KBM-7 (cell line): ENCODE measurements around the gene ATG7.

ENCODE experiments used
- DNase-seq: peaks from one replicate; pipeline ENCODE4 v3.0.0-alpha.2; 2015
- in situ Hi-C: fragments of 300-500 bp; cut with MboI; formaldehyde crosslinking; loops from 2 replicates; pipeline ENCODE4 v1.14.3; 2020; ENCODE audit warnings: low sequenced_read_pairs, low pct_unique_long_range_greater_than_20kb, mixed read lengths

The ATG7 gene

GRCh38 chr3:11602886-11603527, 330.8 kb downstream of the ATG7 start:
- DNase-seq = no peak
- in situ Hi-C loops = no loop called here

GRCh38 chr3:11603628-11604027, 331.4 kb downstream of the ATG7 start:
- in situ Hi-C loops = no loop called here
- DNase-seq = no peak

DNA sequence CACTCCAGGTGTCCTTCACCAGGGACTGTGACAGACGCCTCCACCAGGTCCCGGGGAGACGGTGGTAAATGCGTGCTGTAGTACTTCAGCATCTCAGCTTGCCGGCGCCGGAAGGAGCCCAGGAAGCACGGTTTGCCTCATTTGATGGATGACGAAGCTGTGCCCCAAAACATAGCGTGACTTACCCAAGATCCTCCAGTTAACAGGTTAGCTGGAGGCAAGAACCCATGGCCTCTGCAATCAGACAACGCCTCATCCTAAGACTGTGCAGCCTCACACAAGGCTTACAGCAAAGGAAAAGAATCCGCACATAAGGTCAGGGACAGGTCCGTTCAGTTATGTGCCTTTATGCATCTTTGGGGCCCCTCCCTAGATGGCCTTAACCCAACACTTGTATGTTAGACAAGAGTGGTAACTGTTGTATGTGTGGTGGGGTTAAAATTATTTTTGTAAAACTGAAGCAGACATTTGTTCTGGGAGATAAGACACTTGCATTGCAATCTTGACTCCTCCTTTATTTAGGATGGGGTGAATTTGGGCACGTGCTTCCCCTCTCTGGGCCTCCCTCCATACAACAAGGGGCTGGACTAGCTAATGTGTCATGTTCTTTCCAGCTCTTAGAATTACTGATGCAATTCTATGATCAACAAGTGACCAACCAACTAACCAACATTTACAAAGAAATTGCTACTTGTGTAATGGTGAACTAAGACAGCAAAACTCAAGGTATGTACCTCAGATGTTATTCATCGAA, 332.1 kb downstream of the ATG7 start:
- DNase-seq = no peak

DNA sequence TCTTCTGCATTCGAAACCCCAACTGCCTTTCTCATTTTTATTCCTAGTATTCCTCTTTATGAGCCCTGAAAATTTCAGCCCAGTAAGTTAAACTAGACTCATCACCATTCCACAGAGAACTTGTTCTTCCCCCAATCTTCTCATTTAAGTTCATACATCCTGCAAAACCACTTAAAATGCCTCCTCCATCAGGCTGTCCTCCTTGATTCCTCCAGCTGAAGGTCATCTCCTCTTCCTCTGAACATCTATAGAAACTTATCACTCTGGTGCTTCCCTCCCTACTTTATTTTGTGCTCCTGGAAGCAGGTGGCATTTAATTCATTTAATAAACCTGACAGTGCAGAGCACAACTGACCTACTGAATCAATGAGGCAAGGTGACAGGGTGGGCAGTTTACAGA, 333.2 kb downstream of the ATG7 start:
- in situ Hi-C loops = no loop called here

More for the DNA sequence above, 332.1 kb downstream of the ATG7 start:
- in situ Hi-C loops = no loop called here

DNA sequence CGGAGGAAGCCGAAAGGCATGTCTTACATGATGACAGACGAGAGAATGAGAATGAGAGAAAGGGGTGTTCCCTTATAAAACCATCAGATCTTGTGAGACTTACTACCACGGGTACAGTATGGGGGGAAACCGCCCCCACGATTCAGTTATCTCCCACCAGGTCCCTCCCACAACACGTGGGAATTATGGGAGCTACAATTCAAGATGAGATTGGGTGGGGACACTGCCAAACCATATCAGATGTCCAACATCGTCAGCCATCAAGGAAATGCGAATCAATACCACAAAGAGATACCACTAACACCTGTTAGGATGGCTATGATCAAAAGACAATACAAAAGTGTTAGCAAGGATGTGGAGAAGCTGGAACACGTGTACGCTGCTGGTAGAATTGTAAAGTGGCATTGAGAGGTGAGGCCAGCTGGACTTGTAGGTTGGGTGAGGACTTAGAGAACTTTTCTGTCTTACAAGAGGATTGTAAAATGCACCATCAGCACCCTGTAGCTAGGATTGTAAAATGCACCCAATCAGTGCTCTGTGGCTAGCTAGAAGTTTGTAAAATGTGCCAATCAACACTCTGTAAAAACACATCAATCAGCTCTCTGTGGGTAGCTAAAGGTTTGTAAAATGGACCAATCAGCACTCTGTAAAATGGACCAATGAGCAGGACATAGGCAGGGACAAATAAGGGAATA, 334.0 kb downstream of the ATG7 start:
- DNase-seq = no peak
- in situ Hi-C loops = no loop called here

More for the DNA sequence above, 333.2 kb downstream of the ATG7 start:
- no peak for DNase-seq

GRCh38 chr3:11606865-11607440, 334.8 kb downstream of the ATG7 start:
- DNase-seq = no peak
- in situ Hi-C loops = no loop called here
